SK-N-SH (cell line): ENCODE measurements around the gene RPL7L1. TPM values are rescaled to one million over a fixed set of nuclear protein-coding genes. Genes with fewer than 3 reads are reported as not detected.

Source experiments
- CTCF ChIA-PET: fragments of 300-600, 350-600 bp; formaldehyde crosslinking; extraction: SDS; loops from one replicate; lab custom pipeline; 2021; lab: Yijun Ruan, JAX
- POLR2A ChIA-PET: fragments of 350-600 bp; sonication (Branson Sonifier 250); formaldehyde crosslinking; extraction: SDS; loops from one replicate; lab custom pipeline; 2020; ENCODE audit warnings: antibody characterized with exemption, inconsistent platforms; lab: Yijun Ruan, JAX
- DNase-seq: peaks from one replicate; pipeline ENCODE4 v3.0.0; 2012
- H2AFZ ChIP-seq: fragments of 200-600 bp; sonication (generic); 2 replicates; pipeline ENCODE4 v1.8.1; 2016; ENCODE audit warnings: antibody characterized with exemption, mild to moderate bottlenecking, low read depth
- H3F3A ChIP-seq: fragments of 200-600 bp; sonication (generic); replicated peaks from 2 replicates; pipeline ENCODE3; 2016; ENCODE audit warnings: antibody characterized with exemption, mild to moderate bottlenecking; ENCODE audit not compliant: insufficient read depth
- H3K27ac ChIP-seq, 2 experiments: fragments of 200-500 bp in 1 of 2; fragments of 200-600 bp in 1 of 2; sonication (Bioruptor generic) in 1 of 2; sonication (generic), shearing (Covaris generic) in 1 of 2; 2 replicates each; pipeline versions ENCODE4 v1.5.1 to v1.6.1; 2014 to 2016; ENCODE audit warnings: low read depth in 2 of 2, inconsistent platforms in 1 of 2, low read length in 1 of 2, mild to moderate bottlenecking in 1 of 2, mixed read lengths in 1 of 2
- H3K27me3 ChIP-seq: fragments of 200-600 bp; sonication (generic), shearing (Covaris generic); 2 replicates; pipeline ENCODE4 v1.6.1; 2016; ENCODE audit warnings: mixed run types; ENCODE audit not compliant: insufficient read depth
- H3K36me3 ChIP-seq, 2 experiments: fragments of 200-500 bp in 1 of 2; fragments of 200-600 bp in 1 of 2; sonication (Bioruptor generic) in 1 of 2; sonication (generic) in 1 of 2; replicated peaks in 1 of 2; 2 replicates each; pipeline versions ENCODE3 to v1.5.1; 2014 to 2016; ENCODE audit warnings: low read length in 1 of 2, mild to moderate bottlenecking in 1 of 2; ENCODE audit not compliant: insufficient read depth in 2 of 2, control insufficient read depth in 1 of 2
- H3K4me1 ChIP-seq, 2 experiments: fragments of 200-500 bp in 1 of 2; fragments of 200-600 bp in 1 of 2; sonication (Bioruptor generic) in 1 of 2; sonication (generic), shearing (Covaris generic) in 1 of 2; 2 replicates each; pipeline versions ENCODE4 v1.5.1 to v1.6.1; 2014 to 2016; ENCODE audit warnings: low read depth in 1 of 2, low read length in 1 of 2, mixed run types in 1 of 2; ENCODE audit not compliant: insufficient read depth in 2 of 2, control insufficient read depth in 1 of 2
- H3K4me2 ChIP-seq: fragments of 200-600 bp; sonication (generic), shearing (Covaris generic); 2 replicates; pipeline ENCODE4 v1.6.1; 2017; ENCODE audit warnings: mixed run types
- H3K4me3 ChIP-seq, 2 experiments: fragments of 200-500 bp in 1 of 2; fragments of 200-600 bp in 1 of 2; sonication (Bioruptor generic) in 1 of 2; sonication (generic), shearing (Covaris generic) in 1 of 2; 2 replicates each; pipeline versions ENCODE4 v1.5.1 to v1.8.1; 2014 to 2016; ENCODE audit warnings: low read depth in 2 of 2, inconsistent platforms in 1 of 2, low read length in 1 of 2, mild to moderate bottlenecking in 1 of 2, mixed read lengths in 1 of 2, moderate library complexity in 1 of 2
- H3K79me2 ChIP-seq: fragments of 200-600 bp; sonication (generic); 2 replicates; pipeline ENCODE4 v1.8.1; 2017; ENCODE audit warnings: mild to moderate bottlenecking; ENCODE audit not compliant: insufficient read depth
- H3K9ac ChIP-seq: fragments of 200-600 bp; sonication (generic); 2 replicates; pipeline ENCODE4 v1.6.1; 2017; ENCODE audit warnings: mixed run types
- H3K9me2 ChIP-seq: fragments of 200-600 bp; sonication (generic); 2 replicates; pipeline ENCODE4 v1.6.1; 2017; ENCODE audit warnings: mixed run types
- H3K9me3 ChIP-seq: fragments of 200-600 bp; sonication (generic); 2 replicates; pipeline ENCODE4 v1.6.1; 2017; ENCODE audit warnings: mixed run types, mild to moderate bottlenecking, moderate library complexity
- H4K20me1 ChIP-seq: fragments of 200-600 bp; sonication (generic); 2 replicates; pipeline ENCODE4 v1.6.1; 2017; ENCODE audit warnings: mild to moderate bottlenecking, mixed run types; ENCODE audit not compliant: insufficient read depth
- EP300 ChIP-seq, 2 experiments: IDR thresholded peaks; 2 replicates each; pipeline versions ENCODE4 v1.4.0 to v1.6.1; 2012; ENCODE audit warnings: borderline replicate concordance in 1 of 2, low read depth in 1 of 2, low read length in 1 of 2
- NFIC ChIP-seq: IDR thresholded peaks from 2 replicates; pipeline ENCODE4 v1.4.0; 2012; ENCODE audit warnings: borderline replicate concordance
- NRF1 ChIP-seq: IDR thresholded peaks from 2 replicates; pipeline ENCODE4 v1.6.1; 2012; ENCODE audit warnings: low read depth, mild to moderate bottlenecking, low read length
- RFX5 ChIP-seq: IDR thresholded peaks from 2 replicates; pipeline ENCODE4 v1.6.1; 2012; ENCODE audit warnings: mild to moderate bottlenecking, improper control_type of control experiment, low read length
- TAF1 ChIP-seq: IDR thresholded peaks from 2 replicates; pipeline ENCODE4 v1.6.1; 2012; ENCODE audit warnings: low read depth, mild to moderate bottlenecking, low read length, moderate library complexity, borderline replicate concordance
- TCF12 ChIP-seq: IDR thresholded peaks from 2 replicates; pipeline ENCODE4 v1.4.0; 2012
- TEAD4 ChIP-seq: IDR thresholded peaks from 2 replicates; pipeline ENCODE4 v1.4.0; 2012; ENCODE audit warnings: mild to moderate bottlenecking, borderline replicate concordance; ENCODE audit not compliant: insufficient read depth
- WGBS: methylation state at CpG from one replicate; pipeline ENCODE4 v1.1.6; 2017; ENCODE audit warnings: low lambda C conversion rate; 5-methylcytosine and 5-hydroxymethylcytosine counted together
- polyA plus RNA-seq, 3 experiments: library from polyadenylated mRNA; depleted of rRNA; stranded (reverse); fragments of >200 nt; gene quantifications; 2 replicates each; pipeline ENCODE4 v1.2.3, GENCODE V29; 2012
- TF ChIP-seq, protein P1 (sequence below): IDR thresholded peaks from 2 replicates; pipeline ENCODE4 v1.6.1; 2012; ENCODE audit warnings: mild to moderate bottlenecking, low read depth, low read length, moderate library complexity

The RPL7L1 gene
- polyA plus RNA-seq, 1 of the 3 experiments (the other 2 are of a cell fraction) = 22.1 TPM

- Histone ChIP-seq H3K27me3 (no peaks in the 10 kb centered on the region), H2AFZ (no peak overlapping the region), H4K20me1 (no peaks in the 10 kb centered on the region), H3F3A (no peaks in the 10 kb centered on the region), H3K4me3 (no peak overlapping the region), H3K9me3 (no peaks in the 10 kb centered on the region), H3K27ac (no peak overlapping the region), H3K79me2 (no peaks in the 10 kb centered on the region), H3K4me2 (no peak overlapping the region), H3K9ac (no peak overlapping the region), H3K36me3 (peaks cover 9 to 10% of the 10 kb centered on the region in 2 experiments), H3K9me2 (no peaks in the 10 kb centered on the region), H3K4me1 (no peaks in the 10 kb centered on the region)
- DNase-seq = no peak
- no peak for TF ChIP-seq TAF1
- 94% methylated on average over 5 of the region's 5 CpGs for WGBS
- ChIA-PET CTCF (interaction anchor here (1.0 kb wide), 1 partner anchor 24 kb away, joined by 3 read pairs; no protein-coding TSS in a partner anchor), POLR2A (no interaction called here)
These were observed 45.4 kb upstream of the RPL7L1 start for GRCh38 chr6:42834056-42834455.

- Histone ChIP-seq H2AFZ (no peak overlapping the region), H3K9me2 (no peaks in the 10 kb centered on the region), H3K27me3 (no peaks in the 10 kb centered on the region), H4K20me1 (no peaks in the 10 kb centered on the region), H3K4me3 (no peak overlapping the region), H3K27ac (no peak overlapping the region), H3K79me2 (no peaks in the 10 kb centered on the region), H3K4me2 (no peak overlapping the region), H3F3A (no peaks in the 10 kb centered on the region), H3K36me3 (peaks cover 0 to 4% of the 10 kb centered on the region in 2 experiments), H3K9me3 (no peaks in the 10 kb centered on the region), H3K9ac (no peak overlapping the region), H3K4me1 (no peaks in the 10 kb centered on the region)
- WGBS = 94% methylated on average over 6 of the region's 6 CpGs
- CTCF ChIA-PET = no interaction called here
- no peak for DNase-seq
- TF ChIP-seq TEAD4 = no peak
- TF ChIP-seq NRF1 = no peak
- TF ChIP-seq, protein P1, sequence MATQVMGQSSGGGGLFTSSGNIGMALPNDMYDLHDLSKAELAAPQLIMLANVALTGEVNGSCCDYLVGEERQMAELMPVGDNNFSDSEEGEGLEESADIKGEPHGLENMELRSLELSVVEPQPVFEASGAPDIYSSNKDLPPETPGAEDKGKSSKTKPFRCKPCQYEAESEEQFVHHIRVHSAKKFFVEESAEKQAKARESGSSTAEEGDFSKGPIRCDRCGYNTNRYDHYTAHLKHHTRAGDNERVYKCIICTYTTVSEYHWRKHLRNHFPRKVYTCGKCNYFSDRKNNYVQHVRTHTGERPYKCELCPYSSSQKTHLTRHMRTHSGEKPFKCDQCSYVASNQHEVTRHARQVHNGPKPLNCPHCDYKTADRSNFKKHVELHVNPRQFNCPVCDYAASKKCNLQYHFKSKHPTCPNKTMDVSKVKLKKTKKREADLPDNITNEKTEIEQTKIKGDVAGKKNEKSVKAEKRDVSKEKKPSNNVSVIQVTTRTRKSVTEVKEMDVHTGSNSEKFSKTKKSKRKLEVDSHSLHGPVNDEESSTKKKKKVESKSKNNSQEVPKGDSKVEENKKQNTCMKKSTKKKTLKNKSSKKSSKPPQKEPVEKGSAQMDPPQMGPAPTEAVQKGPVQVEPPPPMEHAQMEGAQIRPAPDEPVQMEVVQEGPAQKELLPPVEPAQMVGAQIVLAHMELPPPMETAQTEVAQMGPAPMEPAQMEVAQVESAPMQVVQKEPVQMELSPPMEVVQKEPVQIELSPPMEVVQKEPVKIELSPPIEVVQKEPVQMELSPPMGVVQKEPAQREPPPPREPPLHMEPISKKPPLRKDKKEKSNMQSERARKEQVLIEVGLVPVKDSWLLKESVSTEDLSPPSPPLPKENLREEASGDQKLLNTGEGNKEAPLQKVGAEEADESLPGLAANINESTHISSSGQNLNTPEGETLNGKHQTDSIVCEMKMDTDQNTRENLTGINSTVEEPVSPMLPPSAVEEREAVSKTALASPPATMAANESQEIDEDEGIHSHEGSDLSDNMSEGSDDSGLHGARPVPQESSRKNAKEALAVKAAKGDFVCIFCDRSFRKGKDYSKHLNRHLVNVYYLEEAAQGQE = no peak
- no peak for TF ChIP-seq EP300 (IDR thresholded peaks at IDR 0.05; ENCODE audit: borderline replicate concordance in 1 of 2, low read depth in 1 of 2, low read length in 1 of 2)
- TF ChIP-seq NFIC = no peak
- TF ChIP-seq TCF12 = no peak
- TF ChIP-seq RFX5 = no peak
- POLR2A ChIA-PET = interaction anchor here (0.6 kb wide), 2 partner anchors 38 to 167 kb away, joined by 3 read pairs; partner anchors contain the start of gene RPL7L1
These were observed 37.4 kb upstream of the RPL7L1 start for GRCh38 chr6:42841844-42842584.
